ENCODE measurements around the gene UQCR11. TPM values are rescaled to one million over a fixed set of nuclear protein-coding genes. Genes with fewer than 3 reads are reported as not detected.

Gene UQCR11
- total and polyA plus RNA-seq, 2 donors (not counting 3 experiments of a cell fraction or from before 2014, with no cell fraction given), result 165 to 210 TPM

- ChIA-PET POLR2A (interaction anchor here (1.4 kb wide), 1 partner anchor 15 kb away, joined by 4 read pairs; no protein-coding TSS in a partner anchor), CTCF (interaction anchor here (1.1 to 1.4 kb wide), 3 partner anchors 40 to 121 kb away, joined by 3 to 4 read pairs (median 3); no protein-coding TSS in a partner anchor)
- Histone ChIP-seq H4K20me1 (replicated peaks; ENCODE audit: control insufficient read depth, extremely low read depth, insufficient read depth, low read length) (no peaks in the 10 kb centered on the region), H3K4me2 (ENCODE audit: insufficient read depth, low read length) (no peak overlapping the region), H2AFZ (ENCODE audit: low read depth, low read length) (no peak overlapping the region), H3K9ac (replicated peaks; ENCODE audit: extremely low read depth, insufficient read depth, low read length) (no peak overlapping the region), H3K27ac (ENCODE audit: insufficient read depth, low read depth, low read length) (no peak overlapping the region), H3K9me3 (replicated peaks; ENCODE audit: control insufficient read depth, insufficient read depth, low read length) (no peaks in the 10 kb centered on the region), H3K4me3 (replicated peaks in 1 of 3; ENCODE audit: insufficient read depth in 1 of 3, low read depth in 1 of 3, low read length in 3 of 3) (no peak overlapping the region), H3K4me1 (ENCODE audit: control insufficient read depth, extremely low read depth, insufficient read depth, low read length) (no peaks in the 10 kb centered on the region), H3K27me3 (ENCODE audit: control insufficient read depth in 2 of 2, insufficient read depth in 2 of 2, low read length in 2 of 2) (no peaks in the 10 kb centered on the region), H3K79me2 (ENCODE audit: control insufficient read depth, insufficient read depth, low read length) (no peaks in the 10 kb centered on the region), H3K36me3 (ENCODE audit: control insufficient read depth in 2 of 2, extremely low read depth in 1 of 2, insufficient read depth in 2 of 2, low read length in 2 of 2) (peaks cover 3 to 5% of the 10 kb centered on the region in 2 experiments), H3K9me1 (replicated peaks; ENCODE audit: control insufficient read depth, extremely low read depth, insufficient read depth, low read length) (no peaks in the 10 kb centered on the region)
- dilution Hi-C loops (cut with MboI; ENCODE audit: extremely low pct_ligation_motif_present, low sequenced_read_pairs), result no loop called here
- TF ChIP-seq MYC (IDR thresholded peaks at IDR 0.05; ENCODE audit: low read depth, low read length) (no peak), GATA2 (IDR thresholded peaks at IDR 0.05; ENCODE audit: insufficient read depth, insufficient read length, low read depth, low read length) (no peak), POLR2A (IDR thresholded peaks at IDR 0.05; ENCODE audit: low read depth, low read length) (no peak), POLR2AphosphoS5 (IDR thresholded peaks at IDR 0.05; ENCODE audit: insufficient read depth, low read depth, low read length) (no peak), CTCF (IDR thresholded peaks at IDR 0.05; ENCODE audit: extremely low read depth in 1 of 2, insufficient read depth in 1 of 2, low read depth in 1 of 2, low read length in 2 of 2) (no peak), MAX (IDR thresholded peaks at IDR 0.05; ENCODE audit: insufficient read depth, insufficient read length) (no peak)
- BruUV-seq (replicated peaks), result no TSS peak
- no peak for DNase-seq (ENCODE audit: low read depth, low spot score)
- intact Hi-C loops (cut with micrococcal nuclease), result no loop called here
- no peak for FAIRE-seq
Measured at GRCh38 chr19:1551068-1552040, 53.9 kb downstream of the UQCR11 start.
